AG08396 (cell line): Measurements from ENCODE around the gene ZWILCH.
"Not testable (repeated sequence)": the region's sequence is repeated elsewhere in the genome, so short reads cannot be mapped to it uniquely, and the experiment has no call there.

Source experiments
- DNase-seq: peaks from one replicate; pipeline ENCODE4 v3.0.0; 2012; ENCODE audit warnings: low spot score, mixed read lengths

Gene ZWILCH

GRCh38 chr15:66586155-66586976, 81.2 kb downstream of the ZWILCH start:
- DNase-seq: no peak

GRCh38 chr15:66587020-66587419, 81.9 kb downstream of the ZWILCH start:
- no peak for DNase-seq

GRCh38 chr15:66587749-66588148, 82.6 kb downstream of the ZWILCH start:
- DNase-seq: no peak

- no peak for DNase-seq
Measured at GRCh38 chr15:66588537-66588936, 83.4 kb downstream of the ZWILCH start.

- DNase-seq: no peak
Measured at GRCh38 chr15:66588971-66589370, 83.8 kb downstream of the ZWILCH start.

GRCh38 chr15:66589429-66589828, 84.3 kb downstream of the ZWILCH start:
- DNase-seq: not testable (repeated sequence)

- DNase-seq: no peak
Measured at GRCh38 chr15:66590435-66590834, 85.3 kb downstream of the ZWILCH start.

GRCh38 chr15:66591322-66591862, 86.3 kb downstream of the ZWILCH start:
- DNase-seq: no peak

GRCh38 chr15:66592505-66593218, 87.5 kb downstream of the ZWILCH start:
- DNase-seq: no peak

- DNase-seq: no peak
Measured at GRCh38 chr15:66593219-66593780, 88.2 kb downstream of the ZWILCH start.

- DNase-seq: no peak
Measured at GRCh38 chr15:66594344-66594743, 89.2 kb downstream of the ZWILCH start.

GRCh38 chr15:66594836-66595235, 89.7 kb downstream of the ZWILCH start:
- DNase-seq: no peak

- DNase-seq: no peak
Measured at GRCh38 chr15:66595332-66595731, 90.2 kb downstream of the ZWILCH start.

- DNase-seq: no peak
Measured at GRCh38 chr15:66595931-66596545, 90.9 kb downstream of the ZWILCH start.

- DNase-seq: no peak
Measured at GRCh38 chr15:66598095-66598815, 93.1 kb downstream of the ZWILCH start.
